ENCODE measurements around the gene SLIT3. TPM values are rescaled to one million over a fixed set of nuclear protein-coding genes. Genes with fewer than 3 reads are reported as not detected.

Gene SLIT3
- total RNA-seq, 1 experiment from 2014 or later = 0.92 TPM

DNA sequence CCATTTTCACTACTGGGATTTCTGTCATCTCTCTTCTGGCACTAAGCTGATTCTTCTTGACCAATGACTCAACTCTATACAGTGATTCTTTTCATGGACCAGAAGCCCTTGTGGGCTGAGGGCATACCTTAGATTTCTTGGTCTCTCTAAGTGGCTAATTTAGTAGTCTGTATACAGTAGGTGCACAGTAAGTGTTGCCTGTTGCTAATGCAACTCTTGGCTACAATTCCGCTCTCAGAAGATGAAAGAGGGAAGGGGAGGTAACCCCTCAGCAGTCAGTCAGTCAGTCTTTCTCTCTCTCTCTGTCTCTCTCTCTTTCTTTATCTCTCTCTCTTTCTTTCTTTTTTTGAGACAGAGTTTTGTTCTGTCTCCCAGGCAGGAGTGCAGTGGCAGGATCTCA lies 606.6 kb downstream of the SLIT3 start:
- Mint-ChIP-seq H3K9me3 (no peaks in the 10 kb centered on the region), H3K4me1 (peaks cover under 1 to 2% of the 10 kb centered on the region in 2 experiments; a peak in 2 of 4 replicates), H3K36me3 (ENCODE audit: insufficient read depth in 1 of 3, low read depth in 3 of 3) (no peaks in the 10 kb centered on the region), H3K27me3 (ENCODE audit: low read depth) (peaks cover 53% of the 10 kb centered on the region), H3K27ac (no peak overlapping the region), H3K4me3 (no peak overlapping the region)
- Histone ChIP-seq H3K4me2 (ENCODE audit: insufficient read depth, insufficient read length, low read length) (no peak overlapping the region), H3T11ph (ENCODE audit: low read length) (no peak overlapping the region), H4K20me1 (ENCODE audit: control insufficient read depth, insufficient read depth, insufficient read length) (no peaks in the 10 kb centered on the region), H3K9me3 (ENCODE audit: control insufficient read depth, low read depth, low read length) (no peaks in the 10 kb centered on the region), H3K18ac (ENCODE audit: insufficient read length, low read depth, low read length) (no peak overlapping the region), H3K23ac (ENCODE audit: insufficient read length, low read depth, low read length) (no peak overlapping the region), H3K23me2 (ENCODE audit: insufficient read length, low read depth, low read length, poor library complexity, severe bottlenecking) (no peaks in the 10 kb centered on the region), H2BK15ac (ENCODE audit: low read depth, low read length) (no peak overlapping the region), H4K8ac (replicated peaks; ENCODE audit: insufficient read length, low read depth, low read length) (no peak overlapping the region), H3K79me1 (ENCODE audit: insufficient read depth, low read depth, low read length, poor library complexity, severe bottlenecking) (no peaks in the 10 kb centered on the region), H3K79me2 (ENCODE audit: insufficient read depth, low read length) (no peaks in the 10 kb centered on the region), H3K4me1 (ENCODE audit: insufficient read depth, low read length) (no peaks in the 10 kb centered on the region), H3K27me3 (ENCODE audit: insufficient read depth, low read length) (no peaks in the 10 kb centered on the region; the same call in 1 of the 2 replicates), H3K14ac (ENCODE audit: insufficient read depth, low read length) (no peak overlapping the region), H2AK5ac (ENCODE audit: insufficient read length, low read length) (no peak overlapping the region), H3K27ac (ENCODE audit: insufficient read length, low read depth, low read length) (no peak overlapping the region), H4K5ac (ENCODE audit: insufficient read length, low read depth, low read length) (no peak overlapping the region), H3K56ac (ENCODE audit: insufficient read length, low read depth, low read length) (no peak overlapping the region), H3K9ac (ENCODE audit: extremely low read depth, insufficient read length, low read length) (no peak overlapping the region), H4K91ac (ENCODE audit: insufficient read length, low read depth, low read length) (no peak overlapping the region), H2BK5ac (ENCODE audit: insufficient read length, low read length) (no peak overlapping the region), H2BK20ac (ENCODE audit: low read depth, low read length, poor library complexity, severe bottlenecking) (no peak overlapping the region), H2BK12ac (ENCODE audit: insufficient read length, low read depth, low read length) (no peak overlapping the region), H2BK120ac (ENCODE audit: low read depth, low read length, poor library complexity, severe bottlenecking) (no peak overlapping the region), H3K4ac (ENCODE audit: low read depth, low read length) (no peak overlapping the region), H2AFZ (ENCODE audit: low read length) (no peak overlapping the region)
- TF ChIP-seq, protein P1, sequence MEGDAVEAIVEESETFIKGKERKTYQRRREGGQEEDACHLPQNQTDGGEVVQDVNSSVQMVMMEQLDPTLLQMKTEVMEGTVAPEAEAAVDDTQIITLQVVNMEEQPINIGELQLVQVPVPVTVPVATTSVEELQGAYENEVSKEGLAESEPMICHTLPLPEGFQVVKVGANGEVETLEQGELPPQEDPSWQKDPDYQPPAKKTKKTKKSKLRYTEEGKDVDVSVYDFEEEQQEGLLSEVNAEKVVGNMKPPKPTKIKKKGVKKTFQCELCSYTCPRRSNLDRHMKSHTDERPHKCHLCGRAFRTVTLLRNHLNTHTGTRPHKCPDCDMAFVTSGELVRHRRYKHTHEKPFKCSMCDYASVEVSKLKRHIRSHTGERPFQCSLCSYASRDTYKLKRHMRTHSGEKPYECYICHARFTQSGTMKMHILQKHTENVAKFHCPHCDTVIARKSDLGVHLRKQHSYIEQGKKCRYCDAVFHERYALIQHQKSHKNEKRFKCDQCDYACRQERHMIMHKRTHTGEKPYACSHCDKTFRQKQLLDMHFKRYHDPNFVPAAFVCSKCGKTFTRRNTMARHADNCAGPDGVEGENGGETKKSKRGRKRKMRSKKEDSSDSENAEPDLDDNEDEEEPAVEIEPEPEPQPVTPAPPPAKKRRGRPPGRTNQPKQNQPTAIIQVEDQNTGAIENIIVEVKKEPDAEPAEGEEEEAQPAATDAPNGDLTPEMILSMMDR (conservative IDR thresholded peaks at IDR 0.05) = no peak
- no CpG with 5 or more reads among the region's 1 CpG for WGBS (ENCODE audit: extremely low coverage, insufficient read length, low lambda C conversion rate)
- DNase-seq = no peak
